LHCN-M2 (cell line): ENCODE results near the gene MTMR8. TPM values are rescaled to one million over a fixed set of nuclear protein-coding genes. Genes with fewer than 3 reads are reported as not detected.

ENCODE experiments used
- DNase-seq: peaks from one replicate; pipeline ENCODE4 v3.0.0-alpha.2; 2012; ENCODE audit warnings: low read depth
- total RNA-seq: library from RNA; depleted of rRNA; stranded (reverse); fragments of >200 nt; gene quantifications from 2 replicates; pipeline ENCODE4 v1.2.3, GENCODE V29; 2014; rRNA removed

MTMR8 gene
- total RNA-seq, 1 experiment from 2014 or later: not detected

- DNase-seq: no peak
These were observed 81.6 kb downstream of the MTMR8 start for GRCh38 chrX:64313624-64314023.

- no peak for DNase-seq
These were observed 88.5 kb downstream of the MTMR8 start for GRCh38 chrX:64306712-64307111.

GRCh38 chrX:64291123-64291522 lies 104.1 kb downstream of the MTMR8 start:
- no peak for DNase-seq

- DNase-seq: no peak
These were observed 130.0 kb downstream of the MTMR8 start for GRCh38 chrX:64265265-64265664.

GRCh38 chrX:64230123-64230970 lies 164.9 kb downstream of the MTMR8 start, which contains the start of gene ASB12:
TSS of gene ASB12 (minus strand) at chrX:64230607. CDS start at chrX:64225650, 4,957 bp downstream.
- DNase-seq: no peak

GRCh38 chrX:64229154-64229553 lies 166.1 kb downstream of the MTMR8 start:
- no peak for DNase-seq

Other genes starting within 250 kb of the MTMR8 start
- 1.7 and 1.8 TPM in 2 replicates for gene AMER1, start 189.7 kb downstream of the MTMR8 start, total RNA-seq
- not detected in 2 replicates for gene ASB12, start 164.8 kb downstream of the MTMR8 start, total RNA-seq